Measurements from ENCODE around the gene LCT. TPM values are rescaled to one million over a fixed set of nuclear protein-coding genes. Genes with fewer than 3 reads are reported as not detected.

Gene LCT
- total and polyA plus RNA-seq, 2 donors (not counting 1 experiment from before 2014, with no cell fraction given) = under 0.01 TPM; not detected in 1

- Histone ChIP-seq H3K36me3 (ENCODE audit: control insufficient read depth, insufficient read depth, low read length) (no peaks in the 10 kb centered on the region), H4K20me1 (ENCODE audit: control insufficient read depth, extremely low read depth, insufficient read depth, low read length) (no peaks in the 10 kb centered on the region), H2AFZ (ENCODE audit: low read length) (no peak overlapping the region), H3K27ac (ENCODE audit: insufficient read depth, low read length) (no peak overlapping the region), H3K9me3 (ENCODE audit: control insufficient read depth, insufficient read depth, low read depth, low read length) (no peaks in the 10 kb centered on the region), H3K79me2 (ENCODE audit: control insufficient read depth, insufficient read depth, low read length) (peaks cover 59% of the 10 kb centered on the region), H3K4me1 (ENCODE audit: control insufficient read depth, extremely low read depth, insufficient read depth, low read length) (peaks cover 3% of the 10 kb centered on the region), H3K4me3 (replicated peaks in 1 of 4; ENCODE audit: control extremely low read depth in 1 of 4, insufficient read depth in 1 of 4, low read depth in 3 of 4, low read length in 4 of 4) (no peak overlapping the region), H3K9ac (ENCODE audit: insufficient read depth, low read length) (no peak overlapping the region), H3K4me2 (ENCODE audit: extremely low read depth, insufficient read depth, low read length) (peak overlapping the region; percentile 17), H3K27me3 (ENCODE audit: control insufficient read depth, insufficient read depth, low read length) (no peaks in the 10 kb centered on the region)
- TF ChIP-seq, protein P1, sequence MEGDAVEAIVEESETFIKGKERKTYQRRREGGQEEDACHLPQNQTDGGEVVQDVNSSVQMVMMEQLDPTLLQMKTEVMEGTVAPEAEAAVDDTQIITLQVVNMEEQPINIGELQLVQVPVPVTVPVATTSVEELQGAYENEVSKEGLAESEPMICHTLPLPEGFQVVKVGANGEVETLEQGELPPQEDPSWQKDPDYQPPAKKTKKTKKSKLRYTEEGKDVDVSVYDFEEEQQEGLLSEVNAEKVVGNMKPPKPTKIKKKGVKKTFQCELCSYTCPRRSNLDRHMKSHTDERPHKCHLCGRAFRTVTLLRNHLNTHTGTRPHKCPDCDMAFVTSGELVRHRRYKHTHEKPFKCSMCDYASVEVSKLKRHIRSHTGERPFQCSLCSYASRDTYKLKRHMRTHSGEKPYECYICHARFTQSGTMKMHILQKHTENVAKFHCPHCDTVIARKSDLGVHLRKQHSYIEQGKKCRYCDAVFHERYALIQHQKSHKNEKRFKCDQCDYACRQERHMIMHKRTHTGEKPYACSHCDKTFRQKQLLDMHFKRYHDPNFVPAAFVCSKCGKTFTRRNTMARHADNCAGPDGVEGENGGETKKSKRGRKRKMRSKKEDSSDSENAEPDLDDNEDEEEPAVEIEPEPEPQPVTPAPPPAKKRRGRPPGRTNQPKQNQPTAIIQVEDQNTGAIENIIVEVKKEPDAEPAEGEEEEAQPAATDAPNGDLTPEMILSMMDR (conservative IDR thresholded peaks at IDR 0.05 in 1 of 2, IDR thresholded peaks at IDR 0.05 in 1 of 2; ENCODE audit: low read depth in 1 of 2, low read length in 2 of 2) = no peak
- TF ChIP-seq EZH2 (IDR thresholded peaks at IDR 0.05; ENCODE audit: low read length, missing control alignments) = no peak
- DNase-seq (ENCODE audit: low read depth in 2 of 2) = peak; percentile 64 to 87
Measured at GRCh38 chr2:135745545-135745944, 91.4 kb downstream of the LCT start.

GRCh38 chr2:135744760-135745314, 92.1 kb downstream of the LCT start:
- H3K79me2 ChIP-seq (ENCODE audit: control insufficient read depth, insufficient read depth, low read length) = peaks cover 59% of the 10 kb centered on the region
- no peak overlapping the region for H2AFZ ChIP-seq (ENCODE audit: low read length)
- H3K4me2 ChIP-seq (ENCODE audit: extremely low read depth, insufficient read depth, low read length) = peak overlapping the region; percentile 27
- no peak overlapping the region for H3K9ac ChIP-seq (ENCODE audit: insufficient read depth, low read length)
- H3K27ac ChIP-seq (ENCODE audit: insufficient read depth, low read length) = peak overlapping the region; percentile 30
- peak overlapping the region in 2 of 4 experiments; percentile 78 to 92 for H3K4me3 ChIP-seq (replicated peaks in 1 of 4; ENCODE audit: control extremely low read depth in 1 of 4, insufficient read depth in 1 of 4, low read depth in 3 of 4, low read length in 4 of 4)
- H3K4me1 ChIP-seq (ENCODE audit: control insufficient read depth, extremely low read depth, insufficient read depth, low read length) = peaks cover 3% of the 10 kb centered on the region
- H3K27me3 ChIP-seq (ENCODE audit: control insufficient read depth, insufficient read depth, low read length) = no peaks in the 10 kb centered on the region
- H4K20me1 ChIP-seq (ENCODE audit: control insufficient read depth, extremely low read depth, insufficient read depth, low read length) = no peaks in the 10 kb centered on the region
- peak; percentile 11 to 14 for DNase-seq (ENCODE audit: low read depth in 2 of 2)
- H3K36me3 ChIP-seq (ENCODE audit: control insufficient read depth, insufficient read depth, low read length) = no peaks in the 10 kb centered on the region
- no peaks in the 10 kb centered on the region for H3K9me3 ChIP-seq (ENCODE audit: control insufficient read depth, insufficient read depth, low read depth, low read length)
- no peak for TF ChIP-seq EZH2 (IDR thresholded peaks at IDR 0.05; ENCODE audit: low read length, missing control alignments)
- TF ChIP-seq, protein P1 (conservative IDR thresholded peaks at IDR 0.05 in 1 of 2, IDR thresholded peaks at IDR 0.05 in 1 of 2; ENCODE audit: low read depth in 1 of 2, low read length in 2 of 2) = peak in 1 of 2 donors; percentile 24

DNA sequence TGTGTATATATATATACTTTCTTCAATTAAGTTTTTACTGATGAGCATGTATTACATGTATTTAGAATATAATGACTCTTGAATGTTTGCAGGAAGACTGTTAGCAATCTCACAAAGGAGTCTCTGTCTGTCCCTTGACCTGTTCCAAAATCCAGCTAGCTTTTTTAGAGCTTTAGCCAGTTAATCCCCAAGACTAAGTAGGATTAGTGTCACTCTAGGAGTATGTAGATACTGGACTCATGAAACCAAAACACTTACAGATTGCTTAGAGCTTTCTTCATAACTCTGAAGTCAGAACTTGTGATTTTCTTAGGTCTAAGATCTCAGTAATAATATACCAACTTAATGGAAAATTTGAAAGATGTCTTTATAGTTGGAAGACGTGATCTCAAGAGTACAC, 93.1 kb downstream of the LCT start:
- TF ChIP-seq, protein P1 (conservative IDR thresholded peaks at IDR 0.05 in 1 of 2, IDR thresholded peaks at IDR 0.05 in 1 of 2; ENCODE audit: low read depth in 1 of 2, low read length in 2 of 2) = no peak
- no peak for TF ChIP-seq EZH2 (IDR thresholded peaks at IDR 0.05; ENCODE audit: low read length, missing control alignments)
- peak overlapping the region; percentile 78 to 92 (median 84) for H3K4me3 ChIP-seq (replicated peaks in 1 of 4; ENCODE audit: control extremely low read depth in 1 of 4, insufficient read depth in 1 of 4, low read depth in 3 of 4, low read length in 4 of 4)
- no peak overlapping the region for H2AFZ ChIP-seq (ENCODE audit: low read length)
- H3K4me2 ChIP-seq (ENCODE audit: extremely low read depth, insufficient read depth, low read length) = peak overlapping the region; percentile 79
- H3K27ac ChIP-seq (ENCODE audit: insufficient read depth, low read length) = no peak overlapping the region
- peaks cover 3% of the 10 kb centered on the region for H3K4me1 ChIP-seq (ENCODE audit: control insufficient read depth, extremely low read depth, insufficient read depth, low read length)
- no peaks in the 10 kb centered on the region for H3K36me3 ChIP-seq (ENCODE audit: control insufficient read depth, insufficient read depth, low read length)
- no peaks in the 10 kb centered on the region for H3K9me3 ChIP-seq (ENCODE audit: control insufficient read depth, insufficient read depth, low read depth, low read length)
- H3K9ac ChIP-seq (ENCODE audit: insufficient read depth, low read length) = no peak overlapping the region
- peak in 1 of 2 donors; percentile 4 for DNase-seq (ENCODE audit: low read depth in 2 of 2)
- no peaks in the 10 kb centered on the region for H3K27me3 ChIP-seq (ENCODE audit: control insufficient read depth, insufficient read depth, low read length)
- peaks cover 59% of the 10 kb centered on the region for H3K79me2 ChIP-seq (ENCODE audit: control insufficient read depth, insufficient read depth, low read length)
- H4K20me1 ChIP-seq (ENCODE audit: control insufficient read depth, extremely low read depth, insufficient read depth, low read length) = no peaks in the 10 kb centered on the region

All from fibroblast of lung (primary cell).